ENCODE data around the gene HSPA2.
"Not testable (repeated sequence)": the region's sequence is repeated elsewhere in the genome, so short reads cannot be mapped to it uniquely, and the experiment has no call there.

HSPA2 gene

GRCh38 chr14:64562436-64562835, 21.9 kb downstream of the HSPA2 start:
- no peak for DNase-seq
- no peak overlapping the region for H3K27ac Mint-ChIP-seq
- no peaks in the 10 kb centered on the region for H3K36me3 Mint-ChIP-seq
- no peaks in the 10 kb centered on the region for H3K27me3 Mint-ChIP-seq
- no peak overlapping the region for H3K4me3 Mint-ChIP-seq
- no peak for ATAC-seq (replicated peaks)
- no peaks in the 10 kb centered on the region for H3K9me3 Mint-ChIP-seq
- no peaks in the 10 kb centered on the region for H3K4me1 Mint-ChIP-seq

GRCh38 chr14:64563696-64564095, 23.2 kb downstream of the HSPA2 start:
- H3K27me3 Mint-ChIP-seq, result no peaks in the 10 kb centered on the region
- H3K4me1 Mint-ChIP-seq, result no peaks in the 10 kb centered on the region
- H3K4me3 Mint-ChIP-seq, result no peak overlapping the region
- ATAC-seq (replicated peaks), result no peak
- H3K27ac Mint-ChIP-seq, result no peak overlapping the region
- H3K36me3 Mint-ChIP-seq, result no peaks in the 10 kb centered on the region
- no peak for DNase-seq
- H3K9me3 Mint-ChIP-seq, result no peaks in the 10 kb centered on the region

- Mint-ChIP-seq H3K27ac (no peak overlapping the region), H3K27me3 (no peaks in the 10 kb centered on the region)
Observed at GRCh38 chr14:64566651-64567122, 26.1 kb downstream of the HSPA2 start.

GRCh38 chr14:64569138-64569631, 28.6 kb downstream of the HSPA2 start:
- no peaks in the 10 kb centered on the region for H3K27me3 Mint-ChIP-seq
- DNase-seq, result no peak
- no peak overlapping the region for H3K27ac Mint-ChIP-seq

More at GRCh38 chr14:64566651-64567122, 26.1 kb downstream of the HSPA2 start:
- Mint-ChIP-seq H3K4me1 (no peaks in the 10 kb centered on the region), H3K36me3 (no peaks in the 10 kb centered on the region), H3K4me3 (no peak overlapping the region), H3K9me3 (no peaks in the 10 kb centered on the region)
- ATAC-seq (replicated peaks) (no peak), DNase-seq (no peak)

GRCh38 chr14:64569646-64570045, 29.1 kb downstream of the HSPA2 start:
- H3K27me3 Mint-ChIP-seq; H3K36me3 Mint-ChIP-seq; DNase-seq; H3K4me3 Mint-ChIP-seq; ATAC-seq (replicated peaks); H3K9me3 Mint-ChIP-seq; H3K27ac Mint-ChIP-seq; H3K4me1 Mint-ChIP-seq: not testable (repeated sequence)

More at GRCh38 chr14:64569138-64569631, 28.6 kb downstream of the HSPA2 start:
- Mint-ChIP-seq H3K36me3 (no peaks in the 10 kb centered on the region), H3K4me3 (no peak overlapping the region), H3K4me1 (no peaks in the 10 kb centered on the region), H3K9me3 (no peaks in the 10 kb centered on the region)
- ATAC-seq (replicated peaks), result no peak

GRCh38 chr14:64572386-64573104, 32.0 kb downstream of the HSPA2 start:
- ATAC-seq (replicated peaks), result no peak
- H3K36me3 Mint-ChIP-seq, result no peaks in the 10 kb centered on the region
- H3K27ac Mint-ChIP-seq, result no peak overlapping the region
- H3K9me3 Mint-ChIP-seq, result no peaks in the 10 kb centered on the region
- no peaks in the 10 kb centered on the region for H3K27me3 Mint-ChIP-seq
- H3K4me1 Mint-ChIP-seq, result no peaks in the 10 kb centered on the region
- no peak for DNase-seq
- H3K4me3 Mint-ChIP-seq, result no peak overlapping the region

- DNase-seq (no peak), ATAC-seq (replicated peaks) (no peak)
- no peaks in the 10 kb centered on the region for H3K9me3 Mint-ChIP-seq
- no peaks in the 10 kb centered on the region for H3K27me3 Mint-ChIP-seq
- no peak overlapping the region for H3K27ac Mint-ChIP-seq
- no peaks in the 10 kb centered on the region for H3K4me1 Mint-ChIP-seq
- no peak overlapping the region for H3K4me3 Mint-ChIP-seq
- H3K36me3 Mint-ChIP-seq, result no peaks in the 10 kb centered on the region
Observed at GRCh38 chr14:64573109-64573508, 32.6 kb downstream of the HSPA2 start.

GRCh38 chr14:64574371-64575107, 34.0 kb downstream of the HSPA2 start:
- no peak overlapping the region for H3K4me3 Mint-ChIP-seq
- H3K27me3 Mint-ChIP-seq, result no peaks in the 10 kb centered on the region
- no peaks in the 10 kb centered on the region for H3K9me3 Mint-ChIP-seq
- no peaks in the 10 kb centered on the region for H3K36me3 Mint-ChIP-seq
- no peak overlapping the region for H3K27ac Mint-ChIP-seq
- DNase-seq (no peak), ATAC-seq (replicated peaks) (no peak)
- H3K4me1 Mint-ChIP-seq, result no peaks in the 10 kb centered on the region

GRCh38 chr14:64577211-64577610, 36.7 kb downstream of the HSPA2 start:
- no peaks in the 10 kb centered on the region for H3K36me3 Mint-ChIP-seq
- no peak for ATAC-seq (replicated peaks)

GRCh38 chr14:64580467-64580866, 39.9 kb downstream of the HSPA2 start:
- no peaks in the 10 kb centered on the region for H3K4me1 Mint-ChIP-seq
- no peaks in the 10 kb centered on the region for H3K9me3 Mint-ChIP-seq
- no peak overlapping the region for H3K4me3 Mint-ChIP-seq
- no peaks in the 10 kb centered on the region for H3K36me3 Mint-ChIP-seq
- DNase-seq (no peak), ATAC-seq (replicated peaks) (no peak)
- H3K27ac Mint-ChIP-seq, result no peak overlapping the region
- H3K27me3 Mint-ChIP-seq, result no peaks in the 10 kb centered on the region

More at GRCh38 chr14:64577211-64577610, 36.7 kb downstream of the HSPA2 start:
- DNase-seq, result no peak
- Mint-ChIP-seq H3K9me3 (no peaks in the 10 kb centered on the region), H3K27me3 (no peaks in the 10 kb centered on the region), H3K4me3 (no peak overlapping the region), H3K27ac (no peak overlapping the region), H3K4me1 (no peaks in the 10 kb centered on the region)

GRCh38 chr14:64581363-64581762, 40.8 kb downstream of the HSPA2 start:
- H3K27me3 Mint-ChIP-seq, result no peaks in the 10 kb centered on the region
- H3K4me1 Mint-ChIP-seq, result no peaks in the 10 kb centered on the region
- ATAC-seq (replicated peaks) (no peak), DNase-seq (no peak)
- H3K9me3 Mint-ChIP-seq, result no peaks in the 10 kb centered on the region
- H3K36me3 Mint-ChIP-seq, result no peaks in the 10 kb centered on the region
- H3K4me3 Mint-ChIP-seq, result no peak overlapping the region
- H3K27ac Mint-ChIP-seq, result no peak overlapping the region

- no peaks in the 10 kb centered on the region for H3K36me3 Mint-ChIP-seq
- ATAC-seq (replicated peaks) (no peak), DNase-seq (no peak)
- H3K27ac Mint-ChIP-seq, result no peak overlapping the region
- no peak overlapping the region for H3K4me3 Mint-ChIP-seq
- no peaks in the 10 kb centered on the region for H3K4me1 Mint-ChIP-seq
- H3K27me3 Mint-ChIP-seq, result no peaks in the 10 kb centered on the region
- H3K9me3 Mint-ChIP-seq, result no peaks in the 10 kb centered on the region
Observed at GRCh38 chr14:64581817-64582216, 41.3 kb downstream of the HSPA2 start.

GRCh38 chr14:64584190-64584589, 43.6 kb downstream of the HSPA2 start:
- DNase-seq (no peak), ATAC-seq (replicated peaks) (no peak)
- Mint-ChIP-seq H3K4me3 (no peak overlapping the region), H3K27ac (no peak overlapping the region), H3K9me3 (no peaks in the 10 kb centered on the region), H3K27me3 (peaks cover 0 to 5% of the 10 kb centered on the region in 2 donors), H3K4me1 (no peaks in the 10 kb centered on the region), H3K36me3 (no peaks in the 10 kb centered on the region)

GRCh38 chr14:64591809-64592208, 51.3 kb downstream of the HSPA2 start:
- no peaks in the 10 kb centered on the region for H3K36me3 Mint-ChIP-seq
- no peaks in the 10 kb centered on the region for H3K9me3 Mint-ChIP-seq
- H3K4me3 Mint-ChIP-seq, result no peak overlapping the region
- H3K27ac Mint-ChIP-seq, result no peak overlapping the region
- ATAC-seq (replicated peaks), result no peak
- no peak for DNase-seq
- no peaks in the 10 kb centered on the region for H3K4me1 Mint-ChIP-seq
- peaks cover 0 to 5% of the 10 kb centered on the region in 2 donors for H3K27me3 Mint-ChIP-seq
